IPS-18c (cell line): ENCODE results near the gene GNAZ.

ENCODE experiments used
- H3K4me3 ChIP-seq: 2 replicates; pipeline ENCODE4 v1.7.0; 2013; ENCODE audit warnings: low read depth, mild to moderate bottlenecking, low read length, moderate library complexity; ENCODE audit not compliant: insufficient read depth
- H3K9me3 ChIP-seq: one replicate; pipeline ENCODE4 v1.6.1; 2013; ENCODE audit warnings: mild to moderate bottlenecking, low read length, moderate library complexity; ENCODE audit not compliant: control insufficient read depth, insufficient read depth

The GNAZ gene

DNA sequence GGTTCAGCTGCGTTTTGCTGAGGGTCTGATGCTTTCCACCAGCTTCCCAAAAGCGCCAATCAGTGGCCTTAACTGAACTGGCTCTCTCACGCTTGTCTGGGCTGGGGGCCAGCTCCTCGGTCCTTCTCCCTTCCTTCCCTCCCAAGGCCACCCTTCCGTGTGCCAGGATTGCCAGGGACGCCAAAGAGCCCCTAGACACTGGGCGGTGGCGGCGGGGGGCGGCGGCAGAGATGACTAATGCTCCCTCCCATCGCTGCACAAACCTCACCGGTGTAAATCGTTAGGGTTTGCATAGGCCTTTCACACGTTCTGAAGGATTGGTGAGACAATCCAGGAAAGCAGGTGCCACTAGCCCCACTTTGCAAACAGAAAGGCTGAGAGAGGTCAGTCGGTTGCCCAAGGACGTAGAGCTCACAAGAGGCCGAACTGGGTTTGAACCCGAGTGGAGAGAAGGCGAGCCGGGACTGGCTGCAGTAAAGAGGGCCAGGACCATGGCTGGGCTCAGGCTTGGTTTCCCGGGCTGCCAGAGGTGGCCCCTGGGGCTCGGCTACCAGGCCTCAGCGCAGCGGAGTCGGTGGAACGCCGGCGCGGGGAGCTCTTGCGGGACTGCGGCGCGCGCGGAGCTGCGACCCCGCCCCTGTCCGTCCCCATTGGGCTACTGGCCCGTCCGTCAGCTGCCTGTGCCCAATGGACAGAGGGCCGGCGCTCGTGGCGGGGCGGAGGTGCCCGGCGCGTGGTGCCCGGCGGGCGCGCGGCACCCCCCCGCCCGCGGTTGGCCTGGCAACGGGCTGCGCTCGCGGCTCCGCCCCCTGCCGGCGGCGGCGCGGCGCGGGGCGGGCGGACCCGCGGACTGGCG is 589 bp upstream of the GNAZ start:
- H3K4me3 ChIP-seq = peak overlapping the region; percentile 74
- no peaks in the 10 kb centered on the region for H3K9me3 ChIP-seq

DNA sequence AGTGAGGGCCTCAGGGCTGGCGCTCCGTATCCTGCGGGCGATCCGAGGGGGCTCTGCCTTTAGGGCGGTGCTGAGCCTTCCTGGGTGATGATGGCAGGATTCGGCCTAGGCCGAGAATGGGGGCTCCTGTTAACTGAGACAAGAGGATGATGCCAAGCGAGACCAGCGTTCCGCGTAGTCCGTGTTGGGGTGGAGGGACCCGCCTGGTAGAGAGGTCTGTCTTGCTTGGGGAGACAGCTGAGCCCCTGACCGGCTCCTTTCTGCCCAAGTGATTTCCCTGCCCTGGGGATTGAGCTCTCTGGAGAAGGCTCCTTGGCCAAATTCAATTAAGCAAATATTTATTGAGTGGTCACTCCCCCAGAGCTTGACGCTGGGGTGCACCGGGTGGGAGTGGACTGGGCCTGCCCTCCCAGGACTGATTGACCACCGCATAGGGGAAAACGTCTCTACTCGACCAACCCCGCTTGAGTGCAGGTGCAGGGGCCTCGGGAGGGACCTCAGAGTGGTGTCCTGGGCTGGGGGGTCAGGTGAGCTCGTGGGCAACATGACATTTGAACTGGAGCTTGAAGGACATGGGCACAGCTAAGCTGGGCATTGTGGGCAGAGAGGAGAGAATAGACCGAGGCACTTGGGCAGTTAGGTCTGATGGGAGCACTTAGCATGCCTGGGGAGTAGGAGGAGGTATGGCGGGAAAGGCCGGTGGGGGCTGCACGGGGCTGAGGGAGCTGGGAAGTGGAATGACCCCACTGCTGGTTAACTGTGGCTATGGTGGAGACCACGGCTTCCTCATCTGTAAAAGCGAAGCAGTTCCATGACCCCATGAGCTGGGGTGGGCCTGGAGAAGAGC is 1.1 kb downstream of the GNAZ start:
- Histone ChIP-seq H3K9me3 (no peaks in the 10 kb centered on the region), H3K4me3 (peak overlapping the region; percentile 72; the same call in 1 of the 2 replicates)

DNA sequence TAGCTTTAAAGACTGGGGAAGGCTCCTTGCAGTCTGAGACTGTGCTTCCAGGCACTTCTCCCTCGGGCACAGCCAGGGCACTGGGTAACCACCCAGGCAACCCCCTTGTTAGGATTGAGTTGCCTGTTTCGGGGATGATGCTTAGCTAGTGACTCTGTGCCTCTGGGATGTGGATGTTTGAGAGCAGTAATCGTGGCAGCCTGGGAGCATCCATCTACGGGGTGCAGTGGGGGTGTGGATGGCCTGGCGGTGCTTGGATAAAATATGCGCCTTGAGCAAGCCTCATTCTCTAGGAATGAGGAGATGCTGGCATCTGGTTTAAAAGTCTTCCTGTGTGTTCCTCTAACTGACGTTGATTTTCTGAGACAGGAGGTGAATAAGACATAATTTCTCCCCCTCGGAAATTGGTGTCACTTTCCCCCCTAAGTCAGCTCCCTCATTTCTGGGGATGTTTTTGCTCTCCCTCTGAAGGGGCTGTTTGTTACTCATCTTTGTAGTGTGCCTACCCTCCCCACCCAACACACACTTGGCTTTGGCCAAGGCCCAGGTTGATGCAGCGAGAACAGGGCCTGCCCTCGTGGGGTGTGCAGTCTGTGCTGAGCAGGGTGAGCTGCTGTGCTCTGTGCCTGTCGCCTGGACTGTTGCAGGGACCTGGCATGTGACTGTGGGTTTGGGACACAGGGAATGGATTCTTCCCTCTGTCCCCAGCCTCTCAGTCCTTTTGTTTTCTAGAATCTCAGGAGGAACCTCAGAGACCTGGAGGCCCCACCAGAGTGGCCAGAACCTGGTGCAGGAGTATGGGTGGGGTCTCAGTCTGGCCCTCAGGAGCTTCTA is 2.0 kb downstream of the GNAZ start:
- Histone ChIP-seq H3K9me3 (no peaks in the 10 kb centered on the region), H3K4me3 (no peak overlapping the region)

DNA sequence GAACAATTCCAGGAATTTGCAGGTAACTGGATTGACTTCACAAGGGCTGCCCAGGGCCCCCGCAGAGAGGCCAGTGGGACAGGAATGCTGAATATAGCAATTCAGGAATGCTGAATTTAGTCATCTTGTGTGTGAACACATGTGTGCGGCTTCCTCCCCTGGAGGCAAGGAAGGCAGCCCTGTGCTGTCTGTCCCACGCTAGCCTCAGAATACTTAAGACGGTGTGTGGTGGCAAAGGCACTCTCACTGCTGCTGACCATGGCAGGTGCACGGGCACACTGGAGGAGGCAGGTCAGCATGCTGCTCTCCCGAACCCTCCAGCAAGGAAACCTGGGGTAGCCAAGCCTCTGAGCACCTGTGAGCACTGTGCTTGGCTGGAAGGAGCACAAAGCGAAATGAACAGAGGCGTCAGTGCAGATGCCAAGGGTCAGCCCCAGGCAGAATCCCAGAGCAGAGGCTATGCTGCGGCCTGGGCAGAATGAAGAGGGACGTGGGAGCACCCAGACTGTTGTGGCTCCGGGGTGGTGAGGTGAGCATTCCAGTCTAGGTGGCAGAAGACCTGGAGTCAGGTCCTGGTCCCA is 2.7 kb downstream of the GNAZ start:
- H3K9me3 ChIP-seq = no peaks in the 10 kb centered on the region
- no peak overlapping the region; the same call in 1 of the 2 replicates for H3K4me3 ChIP-seq

DNA sequence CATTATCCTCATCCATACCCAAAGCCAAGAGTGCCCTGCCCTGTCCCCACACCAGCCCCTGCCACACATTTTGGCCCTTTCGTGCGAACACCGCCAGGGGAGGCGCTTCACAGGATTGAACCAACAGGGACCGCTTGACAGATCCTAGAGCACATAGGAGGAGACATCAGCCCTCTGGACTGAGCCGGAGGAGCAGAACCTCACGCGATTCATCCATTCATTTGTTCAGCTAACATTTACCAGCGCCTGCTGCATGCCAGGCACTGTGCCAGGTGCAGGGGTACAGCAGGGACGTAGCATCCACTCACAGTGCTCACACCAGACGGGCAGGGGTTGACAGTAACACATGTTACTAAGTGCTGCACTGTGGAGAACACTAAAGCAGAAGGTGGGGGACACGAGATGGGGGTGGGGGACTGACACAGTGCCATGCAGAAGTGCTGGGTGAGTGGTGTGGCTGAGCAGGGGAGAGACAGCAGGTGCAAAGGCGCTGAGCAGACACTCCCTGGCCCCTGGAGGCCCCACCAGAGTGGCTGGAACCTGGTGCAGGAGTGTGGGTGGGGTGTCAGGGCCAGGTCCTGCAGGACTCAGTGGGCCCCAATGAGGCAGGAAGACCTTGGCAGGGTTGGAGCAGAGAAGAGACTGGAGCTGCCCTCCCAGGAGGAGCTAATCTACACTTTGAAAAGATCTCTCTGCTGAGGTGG is 3.4 kb downstream of the GNAZ start:
- Histone ChIP-seq H3K4me3 (no peak overlapping the region), H3K9me3 (no peaks in the 10 kb centered on the region)

DNA sequence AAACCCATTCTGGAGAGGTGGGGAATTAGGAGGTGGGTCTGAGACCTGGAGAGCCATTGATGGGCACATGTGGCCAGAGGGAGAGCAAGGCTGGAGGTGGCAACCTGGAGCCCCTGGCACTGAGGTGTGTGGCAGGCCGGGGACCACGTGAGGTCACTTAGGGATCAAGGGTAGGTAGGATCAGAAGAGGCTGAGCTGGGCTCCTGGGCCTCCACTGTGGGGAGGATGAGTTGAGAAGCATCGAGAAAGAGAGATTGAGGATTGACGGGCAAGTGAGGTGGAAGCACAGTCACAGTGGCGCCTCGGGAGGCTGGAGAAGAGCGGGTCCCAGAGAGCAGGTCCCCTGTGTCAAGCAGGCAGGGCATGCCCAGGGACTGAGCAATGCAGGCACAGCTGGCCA is 4.1 kb downstream of the GNAZ start:
- Histone ChIP-seq H3K9me3 (no peaks in the 10 kb centered on the region), H3K4me3 (no peak overlapping the region)

DNA sequence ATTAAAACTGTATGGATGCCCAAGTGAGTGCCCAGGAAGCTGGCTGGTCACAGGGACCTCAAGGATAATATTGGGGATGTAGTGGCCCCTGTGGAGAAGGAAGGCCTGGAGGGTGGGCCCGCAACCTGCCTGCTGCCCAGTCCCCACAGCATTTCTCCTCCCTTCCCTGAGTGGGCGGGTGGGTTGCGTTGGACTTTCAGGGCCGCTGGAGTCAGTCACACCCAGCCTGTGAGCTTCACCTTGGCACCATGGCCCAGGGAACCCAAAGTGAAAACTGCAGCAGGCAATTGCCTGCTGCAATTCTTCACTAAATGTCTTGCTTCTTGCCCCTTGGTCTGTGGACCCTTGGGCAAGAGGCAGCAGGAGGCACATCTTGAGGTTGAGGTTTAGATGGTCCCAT is 4.7 kb downstream of the GNAZ start:
- Histone ChIP-seq H3K9me3 (no peaks in the 10 kb centered on the region), H3K4me3 (no peak overlapping the region)

DNA sequence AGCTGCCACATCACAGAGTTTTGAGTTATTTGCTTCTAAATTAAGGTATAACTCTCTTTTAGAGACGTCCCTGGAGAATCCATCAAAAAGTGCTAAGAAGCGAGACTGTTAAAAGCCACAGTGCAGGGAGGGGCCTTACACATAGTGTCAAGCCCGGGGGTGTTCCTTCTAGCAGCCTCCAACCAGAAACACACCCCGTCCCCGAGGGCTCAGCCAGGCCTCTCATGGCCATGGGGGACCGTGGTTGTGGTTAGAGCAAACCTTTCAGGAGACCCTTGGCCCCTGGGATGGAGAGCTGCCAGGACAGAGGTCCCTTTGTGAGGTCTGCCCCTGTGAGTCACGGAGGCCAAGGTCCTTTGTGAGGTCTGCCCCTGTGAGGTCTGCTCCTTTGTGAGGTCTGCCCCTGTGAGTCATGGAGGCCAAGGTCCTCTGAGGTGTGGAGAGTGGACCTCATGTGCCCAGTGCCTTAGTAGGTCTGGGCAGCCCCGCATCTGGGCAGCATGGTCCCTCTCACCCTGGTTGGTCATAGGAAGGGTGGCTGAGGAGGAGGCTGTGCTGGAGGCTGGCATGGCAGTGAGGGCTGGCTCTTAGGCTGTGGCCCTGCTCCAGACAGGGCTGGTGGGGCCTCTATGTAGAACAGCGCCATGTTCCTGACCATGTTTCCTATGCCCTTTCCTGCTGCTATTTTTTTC is 5.4 kb downstream of the GNAZ start:
- H3K9me3 ChIP-seq = no peaks in the 10 kb centered on the region
- H3K4me3 ChIP-seq = no peak overlapping the region

DNA sequence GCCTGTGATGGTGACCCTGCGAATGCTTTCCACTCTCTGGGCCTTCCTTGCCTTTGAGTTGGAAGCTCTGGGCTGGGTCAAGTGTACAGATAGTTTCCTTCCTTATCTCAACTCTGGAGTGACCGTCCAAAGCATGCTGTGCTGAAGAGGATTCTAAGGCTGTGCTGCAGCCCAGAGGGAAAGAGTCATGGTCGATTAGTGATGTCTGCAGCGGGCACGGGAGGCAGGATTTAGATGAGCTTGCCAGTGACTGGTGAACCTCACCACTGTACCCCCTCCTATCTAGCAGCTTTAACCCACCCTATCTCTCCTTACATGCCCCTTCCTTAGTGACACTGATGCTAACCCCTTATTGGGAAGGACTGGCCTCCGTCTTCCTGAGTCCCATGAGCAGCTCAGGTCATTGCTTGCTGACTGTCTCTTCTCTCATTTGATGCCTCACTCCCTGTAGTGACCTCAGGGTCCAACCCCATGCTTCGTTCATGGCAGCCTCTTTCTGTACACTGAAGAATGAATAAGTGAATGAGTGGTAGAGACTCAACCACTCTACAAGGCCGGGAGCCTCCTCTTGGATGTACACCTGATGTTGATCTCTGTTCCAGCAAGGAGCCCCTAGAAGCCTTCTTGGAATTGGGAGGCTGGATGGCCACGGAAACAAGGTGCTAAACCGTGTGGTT is 6.7 kb downstream of the GNAZ start:
- H3K4me3 ChIP-seq = no peak overlapping the region
- H3K9me3 ChIP-seq = no peaks in the 10 kb centered on the region

DNA sequence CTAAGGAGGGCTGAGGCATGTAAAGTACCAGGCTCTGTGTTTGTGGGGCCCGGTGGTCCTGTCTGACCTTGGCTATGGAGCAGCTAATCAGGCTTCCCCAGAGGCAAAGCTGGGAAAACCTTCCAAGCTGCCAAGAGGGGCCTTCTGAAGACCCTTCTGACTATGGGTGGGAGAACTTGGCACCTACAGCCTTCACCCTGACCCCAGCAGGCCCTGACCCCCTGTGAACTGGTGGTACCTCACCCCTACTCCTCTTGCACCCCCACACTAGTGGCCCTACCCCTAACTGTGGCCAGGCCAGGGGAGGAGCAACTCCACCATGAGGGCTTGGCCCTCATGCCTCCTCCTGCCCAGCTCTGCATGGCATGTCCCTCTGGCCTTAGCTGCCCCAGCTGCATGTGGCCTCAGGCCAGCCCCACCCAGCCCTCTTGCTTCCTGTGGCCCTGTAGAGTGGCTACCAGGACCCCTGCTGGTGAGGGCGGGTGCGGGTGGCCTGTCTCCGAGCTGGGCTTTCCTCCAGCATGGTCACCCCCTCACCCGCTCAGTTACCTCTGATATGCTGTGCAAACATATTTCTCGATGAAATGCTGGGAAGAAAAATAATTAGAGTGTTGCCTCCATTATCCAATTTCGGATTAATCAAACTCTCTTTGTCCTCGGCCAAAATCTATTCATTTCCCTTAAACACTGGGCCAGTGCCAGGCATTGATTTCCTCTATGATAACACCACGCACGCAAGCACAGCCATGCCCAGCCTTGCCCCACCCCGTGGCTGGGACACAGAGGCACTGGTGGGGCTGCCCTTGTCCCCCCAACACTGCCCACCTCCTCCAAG is 7.5 kb downstream of the GNAZ start:
- no peaks in the 10 kb centered on the region for H3K9me3 ChIP-seq
- H3K4me3 ChIP-seq = no peak overlapping the region

DNA sequence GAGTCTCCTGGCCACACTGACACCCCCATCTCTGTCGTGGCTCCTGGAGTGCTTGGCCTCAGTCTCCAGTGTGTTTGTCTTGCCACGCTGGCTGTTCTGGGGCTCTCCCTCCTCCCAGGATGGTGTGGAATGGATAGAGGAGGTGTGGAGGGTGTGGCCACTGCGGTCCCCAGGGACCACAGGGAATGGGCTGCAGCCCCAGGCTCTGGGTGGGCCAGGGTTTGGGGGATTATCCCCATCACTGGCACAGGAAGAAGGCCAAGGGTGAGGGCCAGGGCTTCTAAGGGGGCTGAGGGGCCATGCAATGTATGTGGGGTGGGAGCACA is 8.1 kb downstream of the GNAZ start:
- Histone ChIP-seq H3K9me3 (no peaks in the 10 kb centered on the region), H3K4me3 (no peak overlapping the region)

DNA sequence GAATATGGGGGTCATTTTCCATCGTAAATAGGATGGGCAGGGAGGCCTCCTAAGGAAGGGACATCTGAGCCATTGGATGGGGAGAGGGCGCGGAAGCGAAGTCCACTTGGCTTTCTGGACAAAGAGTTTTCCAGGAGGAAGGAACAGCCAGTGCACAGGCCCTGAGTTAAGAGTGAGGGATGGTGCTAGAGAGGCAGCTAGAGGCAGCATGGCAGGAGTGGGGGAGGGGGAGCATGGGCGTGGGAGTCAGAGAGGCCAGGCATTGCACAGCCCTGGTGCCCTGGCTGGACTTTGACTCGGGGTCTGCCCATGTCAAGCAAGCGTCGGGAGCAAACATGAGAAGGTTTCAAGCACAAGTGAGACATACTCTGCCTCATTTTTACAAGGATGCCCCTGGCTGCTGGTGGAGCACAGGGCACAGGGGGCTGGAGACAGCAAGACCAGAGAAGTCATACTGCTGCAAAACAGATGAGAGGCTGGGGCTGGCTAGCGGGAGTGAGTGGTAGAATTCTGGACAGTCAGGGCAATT is 9.0 kb downstream of the GNAZ start:
- H3K4me3 ChIP-seq = no peak overlapping the region

DNA sequence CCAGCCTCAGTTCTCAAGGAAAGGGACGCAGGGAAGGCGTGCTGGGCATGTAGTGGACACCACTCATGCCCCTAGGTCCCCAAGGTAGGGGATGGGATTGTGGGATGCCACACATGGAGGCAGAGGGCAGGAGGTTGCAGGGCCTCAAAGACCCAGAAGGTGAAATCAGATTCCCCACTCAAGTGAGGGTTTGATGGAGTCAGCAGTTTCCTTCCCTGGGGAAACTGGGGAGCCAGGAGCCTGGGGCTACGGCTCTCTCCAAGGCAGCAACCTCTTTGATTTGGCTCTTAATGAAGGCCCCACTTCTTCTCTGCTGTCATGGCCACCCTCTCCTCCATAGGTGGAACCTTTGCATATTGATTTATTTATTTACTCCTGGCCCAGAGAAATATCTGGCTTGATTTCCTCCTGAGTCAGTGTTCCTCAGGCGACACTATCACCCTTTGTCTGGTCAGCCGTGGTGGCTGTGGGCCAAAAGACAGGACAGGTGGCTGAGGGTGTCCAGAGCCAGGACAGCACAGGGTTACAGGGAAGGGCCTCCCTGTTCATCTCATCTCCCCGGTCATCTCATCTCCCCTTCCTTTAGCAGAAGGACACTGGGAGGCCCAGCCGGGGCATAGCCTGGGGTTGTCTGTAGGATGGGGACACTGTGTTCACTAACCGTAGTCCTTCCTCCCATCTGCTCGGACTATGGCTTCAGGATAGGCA is 9.6 kb downstream of the GNAZ start:
- Histone ChIP-seq H3K4me3 (no peak overlapping the region), H3K9me3 (no peaks in the 10 kb centered on the region)

More for the DNA sequence above, 9.0 kb downstream of the GNAZ start:
- H3K9me3 ChIP-seq = no peaks in the 10 kb centered on the region

DNA sequence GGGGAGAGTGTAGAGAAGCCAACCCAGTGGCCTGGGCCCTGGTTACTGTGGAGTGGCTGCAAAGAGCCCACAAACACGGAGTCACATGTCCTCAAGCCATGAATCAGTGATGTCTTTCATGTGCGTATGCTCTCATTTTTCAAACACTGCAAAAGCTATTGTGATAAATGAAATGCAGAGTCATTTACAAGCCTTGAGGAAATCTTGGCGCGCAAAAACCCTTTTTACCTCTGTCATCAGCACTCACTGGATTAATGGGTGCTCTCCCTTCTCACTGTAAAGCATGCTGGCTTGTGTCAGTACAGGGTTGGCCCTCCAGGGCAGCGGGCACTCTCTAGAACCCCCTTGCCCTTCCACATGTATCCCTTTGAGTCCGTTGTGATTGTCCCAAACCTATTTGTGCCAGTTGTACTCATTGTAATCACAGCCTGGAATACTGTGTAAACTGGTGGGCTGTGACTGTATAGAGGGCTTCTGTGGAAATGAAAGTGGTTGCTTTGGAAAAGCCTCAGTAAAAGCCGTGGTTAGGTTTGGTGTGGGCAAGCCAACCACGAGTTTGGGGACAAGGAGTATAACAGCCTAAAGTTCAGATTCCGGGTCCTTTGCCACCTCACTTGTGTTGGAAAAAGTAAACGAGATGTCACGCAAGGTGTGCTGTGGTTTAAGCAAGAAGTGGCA is 10.4 kb downstream of the GNAZ start:
- no peaks in the 10 kb centered on the region for H3K9me3 ChIP-seq
- H3K4me3 ChIP-seq = no peak overlapping the region
